Psoas muscle (tissue), 8 donors: ENCODE results near the gene PPP1R9A. TPM values are rescaled to one million over a fixed set of nuclear protein-coding genes. Genes with fewer than 3 reads are reported as not detected.
"Not testable (repeated sequence)": the region's sequence is repeated elsewhere in the genome, so short reads cannot be mapped to it uniquely, and the experiment has no call there.

Experiments used
- ATAC-seq, 4 donors: fragments of 200-7000 bp; cut with Tn5 transposase; one replicate each; pipeline ENCODE4 v1.9.1; 2020; ENCODE audit warnings: moderate library complexity in 3 of 4, mild to moderate bottlenecking in 2 of 4
- DNase-seq, 2 donors: peaks; one replicate each; pipeline ENCODE4 v3.0.0-alpha.2; 2020
- H3K27ac ChIP-seq: fragments of 200-600 bp; one replicate; pipeline ENCODE4 v1.8.0; 2022
- H3K27me3 ChIP-seq, 3 donors: fragments of 200-600 bp in 1 of 3; one replicate each; pipeline versions ENCODE4 v1.6.1 to v1.8.0; 2013 to 2022; ENCODE audit warnings: low read length in 2 of 3, mild to moderate bottlenecking in 2 of 3, moderate library complexity in 1 of 3; ENCODE audit not compliant: insufficient read depth in 3 of 3
- H3K36me3 ChIP-seq, 2 donors: fragments of 200-600 bp in 1 of 2; one replicate each; pipeline versions ENCODE4 v1.6.1 to v1.8.0; 2013 to 2022; ENCODE audit warnings: low read depth in 1 of 2, mild to moderate bottlenecking in 1 of 2, moderate library complexity in 1 of 2; ENCODE audit not compliant: insufficient read depth in 1 of 2
- H3K4me1 ChIP-seq: fragments of 200-600 bp; one replicate; pipeline ENCODE4 v1.8.0; 2022
- H3K4me3 ChIP-seq: fragments of 200-600 bp; one replicate; pipeline ENCODE4 v1.8.0; 2022; ENCODE audit warnings: mild to moderate bottlenecking
- H3K9me3 ChIP-seq: fragments of 200-600 bp; one replicate; pipeline ENCODE4 v1.8.0; 2022
- CTCF ChIP-seq: fragments of 200-600 bp; IDR thresholded peaks from one replicate; pipeline ENCODE4 v1.8.0; 2022; ENCODE audit warnings: antibody characterized with exemption
- WGBS, 3 donors: extraction: QIAGEN DNeasy Blood & Tissue Kit; methylation state at CpG; one replicate each; pipeline versions ENCODE4 v1.1.6 to v1.1.7; 2013; 5-methylcytosine and 5-hydroxymethylcytosine counted together
- intact Hi-C, 2 donors: fragments of 100-400 bp; cut with DNase I; formaldehyde crosslinking; loops; one replicate each; pipeline versions ENCODE4 v1.11.0 to v1.14.2; 2022
- polyA plus RNA-seq, 3 donors: library from polyadenylated mRNA; stranded (reverse); fragments of 200-250 nt; gene quantifications; one replicate each; pipeline ENCODE4 v1.2.3, GENCODE V29; 2013
- total RNA-seq, 4 donors: library from RNA; stranded (reverse); fragmentation: NEBNext Ultra II Directional in 2 of 4; extraction: Animal tissue kit (Norgen Biotek cat#: 25700) in 2 of 4; gene quantifications; one replicate each; pipeline versions ENCODE4 v1.2.1 to v1.2.4, GENCODE V29; 2021 to 2023
- donor health status: healthy with polysubstance abuse.
- donor health status: DM: no; HTN: no; CAD: no; lungs with moderate emphysema.
- donor health status: Bipolar disorder and iron deficiency.
- donor health status: healthy.
- donor health status: DM: yes; HTN: yes; CAD: no.
- donor health status: DM: no; HTN: no; CAD: no.
- donor health status: DM: no; HTN: no; CAD: no.
- donor health status: DM: yes; HTN: yes; CAD: no.

PPP1R9A gene
- total and polyA plus RNA-seq, 7 donors = 1.1 to 18.6 (median 13.5) TPM

- Histone ChIP-seq H3K27ac (no peak overlapping the region), H3K27me3 (no peaks in the 10 kb centered on the region), H3K4me3 (no peak overlapping the region), H3K9me3 (no peaks in the 10 kb centered on the region), H3K36me3 (no peaks in the 10 kb centered on the region), H3K4me1 (peaks cover 15% of the 10 kb centered on the region)
- ATAC-seq = no peak
- no peak for TF ChIP-seq CTCF
- DNase-seq = no peak
- WGBS, 3 donors = 89 to 97% (median 91%) methylated on average over 5 of the region's 5 CpGs
- intact Hi-C loops = no loop called here
Measured at GRCh38 chr7:95006010-95006409, 98.6 kb downstream of the PPP1R9A start.

GRCh38 chr7:95008773-95009172 is 101.4 kb downstream of the PPP1R9A start:
- intact Hi-C loops, H3K27me3 ChIP-seq, ATAC-seq: not testable (repeated sequence)

GRCh38 chr7:95011146-95011928 is 103.9 kb downstream of the PPP1R9A start:
- no peaks in the 10 kb centered on the region for H3K27me3 ChIP-seq
- TF ChIP-seq CTCF = no peak
- H3K27ac ChIP-seq = no peak overlapping the region
- ATAC-seq = peak in 1 of 4 donors; percentile 42
- no peak overlapping the region for H3K4me3 ChIP-seq
- no peaks in the 10 kb centered on the region for H3K36me3 ChIP-seq
- 9 to 29% (median 14%) methylated on average over 1 of the region's 1 CpG for WGBS, 3 donors
- DNase-seq = no peak
- H3K4me1 ChIP-seq = peaks cover 2% of the 10 kb centered on the region
- no peaks in the 10 kb centered on the region for H3K9me3 ChIP-seq
- intact Hi-C loops = no loop called here

More at GRCh38 chr7:95008773-95009172, 101.4 kb downstream of the PPP1R9A start:
- not testable (repeated sequence) for H3K27ac ChIP-seq, H3K36me3 ChIP-seq, H3K9me3 ChIP-seq, DNase-seq, H3K4me3 ChIP-seq
- 88 to 94% (median 93%) methylated on average over 6 of the region's 6 CpGs for WGBS, 3 donors
- H3K4me1 ChIP-seq = peaks cover 16% of the 10 kb centered on the region

GRCh38 chr7:95011995-95012394 is 104.6 kb downstream of the PPP1R9A start:
- DNase-seq (no peak), ATAC-seq (no peak)
- no peaks in the 10 kb centered on the region for H3K9me3 ChIP-seq
- peaks cover 2% of the 10 kb centered on the region for H3K4me1 ChIP-seq
- WGBS, 3 donors = 68 to 84% (median 79%) methylated on average over 4 of the region's 4 CpGs
- no peaks in the 10 kb centered on the region for H3K27me3 ChIP-seq
- H3K36me3 ChIP-seq = no peaks in the 10 kb centered on the region
- TF ChIP-seq CTCF = no peak
- H3K27ac ChIP-seq = no peak overlapping the region
- intact Hi-C loops = no loop called here
- H3K4me3 ChIP-seq = no peak overlapping the region

- no peaks in the 10 kb centered on the region for H3K36me3 ChIP-seq
- no peaks in the 10 kb centered on the region for H3K27me3 ChIP-seq
- no peak overlapping the region for H3K4me3 ChIP-seq
- ATAC-seq = no peak
- TF ChIP-seq CTCF = no peak
- intact Hi-C loops = no loop called here
- DNase-seq = no peak
- 73 to 96% (median 74%) methylated on average over 1 of the region's 1 CpG for WGBS, 3 donors
- H3K27ac ChIP-seq = no peak overlapping the region
- H3K4me1 ChIP-seq = no peaks in the 10 kb centered on the region
- H3K9me3 ChIP-seq = peaks cover 7% of the 10 kb centered on the region
Measured at GRCh38 chr7:95018021-95018420, 110.6 kb downstream of the PPP1R9A start.
